Measurements from ENCODE around the gene TTC39B. TPM values are rescaled to one million over a fixed set of nuclear protein-coding genes. Genes with fewer than 3 reads are reported as not detected.

The TTC39B gene
- total and polyA plus RNA-seq, 11 donors, result 0.42 to 5.9 (median 1.2) TPM

DNA sequence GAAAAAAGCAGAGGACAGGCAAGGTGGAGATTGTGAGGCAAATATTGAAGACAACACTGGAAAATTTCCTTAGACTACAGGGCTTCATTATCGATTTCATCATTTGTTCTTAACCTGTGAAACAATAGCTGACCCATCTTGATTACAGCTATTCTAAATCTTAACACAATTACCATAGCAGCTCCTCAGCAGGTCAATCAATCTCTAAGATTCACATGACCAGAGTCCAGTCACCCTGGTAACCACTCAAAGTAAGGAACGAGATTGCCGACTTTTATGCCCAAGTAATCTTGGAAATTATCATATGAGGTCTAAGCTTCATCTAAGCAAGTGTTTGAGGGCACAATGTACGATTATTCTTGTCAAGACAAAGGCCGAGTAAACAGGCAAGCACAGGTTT is 93.8 kb downstream of the TTC39B start:
- H3K27me3 ChIP-seq, result no peaks in the 10 kb centered on the region
- H3K9me3 ChIP-seq, result no peaks in the 10 kb centered on the region
- DNase-seq (no peak), ATAC-seq (no peak)
- peaks cover 0 to 12% (median 7%) of the 10 kb centered on the region in 12 donors for H3K4me1 ChIP-seq
- peaks cover 0 to 11% (median 0%) of the 10 kb centered on the region in 9 donors for H3K36me3 ChIP-seq
- intact Hi-C loops (cut with DNase I), result loop anchor here (2.0 to 10.0 kb wide), 8 partner anchors 92 to 394 kb away; partner anchors contain the start of genes SNAPC3 (in 3 of the 10) and TTC39B (in 3 of the 10)
- no peak for TF ChIP-seq POLR2A (IDR thresholded peaks at IDR 0.05)
- TF ChIP-seq, protein P1, sequence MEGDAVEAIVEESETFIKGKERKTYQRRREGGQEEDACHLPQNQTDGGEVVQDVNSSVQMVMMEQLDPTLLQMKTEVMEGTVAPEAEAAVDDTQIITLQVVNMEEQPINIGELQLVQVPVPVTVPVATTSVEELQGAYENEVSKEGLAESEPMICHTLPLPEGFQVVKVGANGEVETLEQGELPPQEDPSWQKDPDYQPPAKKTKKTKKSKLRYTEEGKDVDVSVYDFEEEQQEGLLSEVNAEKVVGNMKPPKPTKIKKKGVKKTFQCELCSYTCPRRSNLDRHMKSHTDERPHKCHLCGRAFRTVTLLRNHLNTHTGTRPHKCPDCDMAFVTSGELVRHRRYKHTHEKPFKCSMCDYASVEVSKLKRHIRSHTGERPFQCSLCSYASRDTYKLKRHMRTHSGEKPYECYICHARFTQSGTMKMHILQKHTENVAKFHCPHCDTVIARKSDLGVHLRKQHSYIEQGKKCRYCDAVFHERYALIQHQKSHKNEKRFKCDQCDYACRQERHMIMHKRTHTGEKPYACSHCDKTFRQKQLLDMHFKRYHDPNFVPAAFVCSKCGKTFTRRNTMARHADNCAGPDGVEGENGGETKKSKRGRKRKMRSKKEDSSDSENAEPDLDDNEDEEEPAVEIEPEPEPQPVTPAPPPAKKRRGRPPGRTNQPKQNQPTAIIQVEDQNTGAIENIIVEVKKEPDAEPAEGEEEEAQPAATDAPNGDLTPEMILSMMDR (IDR thresholded peaks at IDR 0.05), result no peak
- no peak overlapping the region for H3K4me3 ChIP-seq
- no peak overlapping the region for H3K27ac ChIP-seq
- 80 to 86% (median 84%) methylated on average over 5 of the region's 5 CpGs for WGBS, 4 donors

DNA sequence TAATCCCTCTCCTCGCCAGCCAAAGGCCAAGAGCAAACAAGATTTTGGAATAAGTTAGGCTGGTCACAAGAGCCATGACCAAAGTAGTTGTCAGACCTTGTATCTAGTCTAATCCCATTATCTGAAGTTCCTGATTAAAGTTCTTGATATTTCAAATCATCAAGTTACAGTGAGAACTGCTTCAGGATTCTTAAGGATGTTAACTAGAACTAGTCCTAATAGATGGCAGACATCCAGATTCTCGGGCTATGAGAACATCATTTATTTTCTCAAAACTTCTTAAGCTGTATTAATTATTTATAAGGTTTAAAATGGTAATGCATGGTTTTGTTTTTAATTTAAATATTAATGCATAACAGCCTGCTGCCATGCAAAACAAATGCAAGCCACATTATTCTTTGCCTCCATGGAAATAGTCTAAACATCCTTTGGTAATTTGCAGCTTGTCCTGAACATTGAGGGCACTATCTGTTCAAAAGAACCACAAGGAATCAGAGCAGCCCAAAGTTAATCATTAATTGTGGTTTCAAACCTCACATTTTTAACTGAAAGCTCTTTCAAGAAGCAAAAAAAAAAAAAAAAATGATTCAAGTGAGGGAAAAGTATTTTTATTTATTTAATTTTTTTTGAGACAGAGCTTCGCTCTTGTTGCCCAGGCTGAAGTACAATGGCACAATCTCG is 95.1 kb downstream of the TTC39B start:
- intact Hi-C loops (cut with DNase I), result loop anchor here (2.0 to 10.0 kb wide), 8 partner anchors 93 to 395 kb away; partner anchors contain the start of genes SNAPC3 (in 3 of the 10) and TTC39B (in 3 of the 10)
- WGBS, 4 donors, result 83 to 87% (median 85%) methylated on average over 4 of the region's 4 CpGs
- TF ChIP-seq, protein P1 (IDR thresholded peaks at IDR 0.05), result no peak
- TF ChIP-seq POLR2A (IDR thresholded peaks at IDR 0.05), result no peak
- Histone ChIP-seq H3K36me3 (peaks cover 0 to 11% (median 0%) of the 10 kb centered on the region in 9 donors), H3K4me3 (peak overlapping the region in 1 of 12 donors; percentile 6), H3K4me1 (peaks cover 0 to 12% (median 7%) of the 10 kb centered on the region in 12 donors), H3K27me3 (no peaks in the 10 kb centered on the region), H3K9me3 (no peaks in the 10 kb centered on the region), H3K27ac (peak overlapping the region in 3 of 12 donors; percentile 14 to 66 (median 32))
- ATAC-seq (no peak), DNase-seq (no peak)

DNA sequence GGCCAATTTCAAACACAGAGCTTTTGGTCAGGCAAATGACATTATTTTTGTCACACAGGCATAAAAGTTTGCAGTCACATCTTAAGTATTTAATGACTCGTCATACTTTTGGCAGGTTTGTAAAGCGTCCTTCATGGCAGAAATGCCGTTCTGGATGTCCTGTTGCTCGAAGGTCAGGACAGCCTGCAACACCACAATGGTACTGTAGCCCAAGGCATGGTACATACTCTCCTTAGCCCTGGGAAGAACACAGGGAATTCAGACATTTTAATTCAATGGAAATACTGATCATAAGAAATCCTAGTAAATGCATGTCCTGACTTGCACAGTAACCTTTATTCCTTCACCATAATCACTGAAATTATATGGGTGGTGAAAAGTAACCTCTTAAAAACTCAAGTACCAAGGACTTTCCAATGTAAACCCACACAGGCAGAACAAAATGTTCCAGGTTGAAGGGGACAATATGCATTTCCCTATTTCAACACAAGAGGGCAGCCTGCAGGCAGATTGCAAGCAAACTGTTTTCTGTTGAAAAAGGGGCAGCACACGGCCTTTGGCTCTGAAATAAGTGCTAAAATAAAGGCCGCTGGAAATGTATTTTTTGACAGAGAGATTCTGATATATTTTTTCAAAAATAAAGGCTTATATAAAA is 95.7 kb downstream of the TTC39B start:
- ATAC-seq, result peak; percentile 61 to 72 (median 67)
- H3K27ac ChIP-seq, result peak overlapping the region in 3 of 12 donors; percentile 14 to 66 (median 32)
- H3K36me3 ChIP-seq, result peaks cover 0 to 11% (median 0%) of the 10 kb centered on the region in 9 donors
- peaks cover 0 to 12% (median 7%) of the 10 kb centered on the region in 12 donors for H3K4me1 ChIP-seq
- no peaks in the 10 kb centered on the region for H3K27me3 ChIP-seq
- WGBS, 4 donors, result 33 to 43% (median 37%) methylated on average over 6 of the region's 6 CpGs
- H3K9me3 ChIP-seq, result no peaks in the 10 kb centered on the region
- H3K4me3 ChIP-seq, result peak overlapping the region in 1 of 12 donors; percentile 6
- intact Hi-C loops (cut with DNase I), result loop anchor here (2.0 to 10.0 kb wide), 8 partner anchors 94 to 396 kb away; partner anchors contain the start of genes SNAPC3 (in 3 of the 10) and TTC39B (in 3 of the 10)
- TF ChIP-seq, protein P1 (IDR thresholded peaks at IDR 0.05), result peak; percentile 82 to 97 (median 92)
- TF ChIP-seq POLR2A (IDR thresholded peaks at IDR 0.05), result no peak
- DNase-seq, result peak in 3 of 5 donors; percentile 34 to 60 (median 53)

Measured in heart left ventricle (tissue), 16 donors.